H1 (cell line): Measurements from ENCODE around the gene EXTL1. TPM values are rescaled to one million over a fixed set of nuclear protein-coding genes. Genes with fewer than 3 reads are reported as not detected.

Source experiments
- CTCF ChIA-PET: fragments of 300-600 bp; sonication (Branson Sonifier 250); formaldehyde crosslinking; loops from one replicate; lab custom pipeline; 2021; ENCODE audit not compliant: partially characterized antibody; lab: Charles Lee
- POLR2A ChIA-PET: fragments of 300-600 bp; sonication (Branson Sonifier 250); formaldehyde crosslinking; loops from one replicate; lab custom pipeline; 2021; ENCODE audit warnings: inconsistent platforms; ENCODE audit not compliant: partially characterized antibody; lab: Charles Lee
- DNase-seq, 2 experiments: peaks; one replicate each; pipeline versions ENCODE4 v3.0.0 to v3.0.0-alpha.2; 2010 to 2022; ENCODE audit warnings: low spot score in 2 of 2, low read depth in 1 of 2, mixed read lengths in 1 of 2
- FAIRE-seq: peaks from 2 replicates; lab custom pipeline; 2011; peaks lifted over from hg19 to GRCh38; lab: Jason Lieb, UNC
- H2AFZ ChIP-seq: 2 replicates; pipeline ENCODE4 v1.8.1; 2012; ENCODE audit warnings: low read length, inconsistent platforms
- H2AK5ac ChIP-seq: 2 replicates; pipeline ENCODE4 v1.6.1; 2013; ENCODE audit warnings: low read depth, low read length
- H2BK120ac ChIP-seq: replicated peaks from 2 replicates; pipeline ENCODE3; 2013; ENCODE audit warnings: low read depth, low read length, inconsistent platforms
- H2BK12ac ChIP-seq: 2 replicates; pipeline ENCODE4 v1.6.1; 2013; ENCODE audit warnings: low read depth, low read length
- H2BK15ac ChIP-seq: 2 replicates; pipeline ENCODE4 v1.6.1; 2013; ENCODE audit warnings: low read length
- H2BK20ac ChIP-seq: 2 replicates; pipeline ENCODE4 v1.6.1; 2013; ENCODE audit warnings: low read length
- H2BK5ac ChIP-seq: 2 replicates; pipeline ENCODE4 v1.6.1; 2013; ENCODE audit warnings: low read depth, low read length
- H3K14ac ChIP-seq: 2 replicates; pipeline ENCODE4 v1.6.1; 2013; ENCODE audit warnings: inconsistent platforms; ENCODE audit not compliant: insufficient read length
- H3K18ac ChIP-seq: 2 replicates; pipeline ENCODE4 v1.6.1; 2013; ENCODE audit warnings: low read length; ENCODE audit errors: extremely low read depth
- H3K23ac ChIP-seq: 2 replicates; pipeline ENCODE4 v1.6.1; 2013; ENCODE audit warnings: inconsistent platforms; ENCODE audit not compliant: insufficient read length
- H3K23me2 ChIP-seq: 2 replicates; pipeline ENCODE4 v1.6.1; 2013; ENCODE audit warnings: low read depth, low read length
- H3K27ac ChIP-seq: 2 replicates; pipeline ENCODE4 v1.6.1; 2011; ENCODE audit warnings: low read depth, low read length, inconsistent platforms
- H3K27me3 ChIP-seq, 4 experiments: replicated peaks in 1 of 4; 1 replicate in 1 of 4; 2 replicates in 3 of 4; pipeline versions ENCODE4 v1.6.1 to v1.8.1; 2011 to 2013; ENCODE audit warnings: low read length in 3 of 4, mild to moderate bottlenecking in 3 of 4, inconsistent platforms in 2 of 4, mixed read lengths in 2 of 4, moderate library complexity in 1 of 4; ENCODE audit not compliant: control insufficient read depth in 3 of 4, insufficient read depth in 3 of 4; ENCODE audit errors: extremely low read depth in 1 of 4
- H3K36me3 ChIP-seq, 4 experiments: 2 replicates each; pipeline versions ENCODE4 v1.6.1 to v1.8.1; 2011 to 2013; ENCODE audit warnings: mild to moderate bottlenecking in 4 of 4, low read length in 3 of 4, moderate library complexity in 2 of 4, control low read depth in 1 of 4, inconsistent platforms in 1 of 4; ENCODE audit not compliant: insufficient read depth in 4 of 4, control insufficient read depth in 2 of 4
- H3K4ac ChIP-seq: replicated peaks from 2 replicates; pipeline ENCODE3; 2013; ENCODE audit warnings: low read length, low read depth, mixed read lengths, inconsistent platforms; ENCODE audit not compliant: insufficient read length
- H3K4me1 ChIP-seq, 4 experiments: replicated peaks in 1 of 4; 1 replicate in 1 of 4; 2 replicates in 3 of 4; pipeline versions ENCODE4 v1.6.1 to v1.8.1; 2011 to 2013; ENCODE audit warnings: low read length in 3 of 4, inconsistent platforms in 2 of 4, mixed read lengths in 1 of 4; ENCODE audit not compliant: insufficient read depth in 4 of 4, control insufficient read depth in 3 of 4
- H3K4me2 ChIP-seq, 2 experiments: 2 replicates each; pipeline versions ENCODE4 v1.6.1 to v1.8.1; 2011 to 2013; ENCODE audit warnings: low read depth in 2 of 2, low read length in 2 of 2, control low read depth in 1 of 2, inconsistent platforms in 1 of 2, mild to moderate bottlenecking in 1 of 2; ENCODE audit not compliant: insufficient read depth in 1 of 2
- H3K4me3 ChIP-seq, 4 experiments: fragments of 200-600, 300-600 bp in 1 of 4; sonication (generic), shearing (Covaris generic), sonication (Bioruptor Twin) in 1 of 4; 2 replicates each; pipeline versions ENCODE4 v1.5.1 to v1.8.1; 2011 to 2016; ENCODE audit warnings: low read length in 4 of 4, low read depth in 3 of 4, control low read depth in 2 of 4, inconsistent platforms in 2 of 4, mild to moderate bottlenecking in 2 of 4, mixed read lengths in 1 of 4, moderate library complexity in 1 of 4; ENCODE audit not compliant: insufficient read depth in 2 of 4; ENCODE audit errors: extremely low read depth in 1 of 4
- H3K56ac ChIP-seq: replicated peaks from 2 replicates; pipeline ENCODE3; 2013; ENCODE audit warnings: low read depth, mild to moderate bottlenecking, mixed read lengths, low read length, inconsistent platforms; ENCODE audit not compliant: insufficient read length
- H3K79me1 ChIP-seq: 2 replicates; pipeline ENCODE4 v1.6.1; 2013; ENCODE audit warnings: low read depth, low read length, control low read depth
- H3K79me2 ChIP-seq, 2 experiments: 2 replicates each; pipeline versions ENCODE4 v1.6.1 to v1.8.1; 2012 to 2013; ENCODE audit warnings: low read length in 2 of 2, mild to moderate bottlenecking in 2 of 2, inconsistent platforms in 1 of 2; ENCODE audit not compliant: insufficient read depth in 2 of 2, control insufficient read depth in 1 of 2
- H3K9ac ChIP-seq, 4 experiments: replicated peaks in 1 of 4; 1 replicate in 1 of 4; 2 replicates in 3 of 4; pipeline versions ENCODE4 v1.6.1 to v1.8.1; 2011 to 2013; ENCODE audit warnings: low read depth in 3 of 4, low read length in 3 of 4, control low read depth in 2 of 4, mild to moderate bottlenecking in 2 of 4, moderate library complexity in 2 of 4, inconsistent platforms in 1 of 4; ENCODE audit errors: extremely low read depth in 1 of 4
- H3K9me3 ChIP-seq, 2 experiments: 2 replicates each; pipeline versions ENCODE4 v1.6.1 to v1.8.1; 2012 to 2013; ENCODE audit warnings: mild to moderate bottlenecking in 2 of 2, moderate library complexity in 2 of 2, control low read depth in 1 of 2, inconsistent platforms in 1 of 2, low read depth in 1 of 2, low read length in 1 of 2, mixed read lengths in 1 of 2; ENCODE audit not compliant: insufficient read depth in 2 of 2
- H4K20me1 ChIP-seq, 2 experiments: replicated peaks in 1 of 2; 2 replicates each; pipeline versions ENCODE3 to v1.8.1; 2011 to 2013; ENCODE audit warnings: inconsistent platforms in 2 of 2, low read length in 2 of 2, mild to moderate bottlenecking in 1 of 2; ENCODE audit not compliant: insufficient read depth in 2 of 2, control insufficient read depth in 1 of 2
- H4K5ac ChIP-seq: 2 replicates; pipeline ENCODE4 v1.6.1; 2013; ENCODE audit warnings: low read length, low read depth, mixed read lengths, inconsistent platforms; ENCODE audit not compliant: insufficient read length
- H4K8ac ChIP-seq: 2 replicates; pipeline ENCODE4 v1.8.0; 2013; ENCODE audit warnings: mild to moderate bottlenecking, moderate library complexity, low read length, inconsistent platforms; ENCODE audit not compliant: insufficient read depth; ENCODE audit errors: extremely low read depth
- H4K91ac ChIP-seq: replicated peaks from 2 replicates; pipeline ENCODE3; 2013; ENCODE audit warnings: low read length, mixed read lengths, inconsistent platforms; ENCODE audit not compliant: insufficient read length
- FOSL1 ChIP-seq: IDR thresholded peaks from 2 replicates; pipeline ENCODE4 v1.6.1; 2011; ENCODE audit warnings: mild to moderate bottlenecking, low read depth, low read length, moderate library complexity; ENCODE audit not compliant: insufficient read depth
- PHF8 ChIP-seq: fragments of 200-600 bp; sonication (generic); conservative IDR thresholded peaks from 2 replicates; pipeline ENCODE4 v1.7.1; 2012; ENCODE audit warnings: low read depth, mild to moderate bottlenecking, inconsistent platforms, low read length, moderate library complexity
- POLR2AphosphoS5 ChIP-seq: IDR thresholded peaks from 2 replicates; pipeline ENCODE4 v1.6.1; 2011; ENCODE audit warnings: low read depth, low read length
- RAD21 ChIP-seq, 2 experiments: IDR thresholded peaks in 1 of 2; conservative IDR thresholded peaks in 1 of 2; 2 replicates each; pipeline ENCODE4 v1.6.1; 2011; ENCODE audit warnings: low read depth in 2 of 2, low read length in 2 of 2, improper control_type of control experiment in 1 of 2, inconsistent platforms in 1 of 2, mild to moderate bottlenecking in 1 of 2, moderate library complexity in 1 of 2
- RNF2 ChIP-seq: fragments of 200-900, 300-1000 bp; sonication (generic); IDR thresholded peaks from 2 replicates; pipeline ENCODE4 v1.7.1; 2016; ENCODE audit warnings: borderline replicate concordance, low read depth, mild to moderate bottlenecking, antibody characterized with exemption, low read length; ENCODE audit not compliant: poor library complexity, severe bottlenecking; ENCODE audit errors: missing control alignments
- SAP30 ChIP-seq: fragments of 300-600 bp; sonication (generic); IDR thresholded peaks from 2 replicates; pipeline ENCODE4 v1.7.1; 2012; ENCODE audit warnings: low read length, moderate library complexity, mild to moderate bottlenecking, inconsistent platforms; ENCODE audit not compliant: insufficient read depth, insufficient replicate concordance
- SIRT6 ChIP-seq: IDR thresholded peaks from one replicate; pipeline ENCODE4 v1.7.1; 2012; ENCODE audit warnings: low read length, inconsistent platforms
- SIX5 ChIP-seq: IDR thresholded peaks from 2 replicates; pipeline ENCODE4 v1.6.1; 2011; ENCODE audit warnings: mild to moderate bottlenecking, low read depth, low read length
- USF2 ChIP-seq: IDR thresholded peaks from 2 replicates; pipeline ENCODE4 v1.6.1; 2011; ENCODE audit warnings: low read length, improper control_type of control experiment
- WGBS, 2 experiments: shearing (Covaris generic) in 1 of 2; methylation state at CpG; one replicate each; pipeline versions ENCODE4 v1.1.6 to v1.1.7; 2013 to 2015; ENCODE audit warnings: low lambda C conversion rate in 2 of 2, mixed read lengths in 2 of 2, inconsistent platforms in 1 of 2, low coverage in 1 of 2, missing lambda C conversion rate in 1 of 2; ENCODE audit not compliant: insufficient replicate concordance in 2 of 2, insufficient coverage in 1 of 2, insufficient read length in 1 of 2; ENCODE audit errors: extremely low coverage in 1 of 2, missing lambda C conversion rate in 1 of 2; 5-methylcytosine and 5-hydroxymethylcytosine counted together
- polyA plus RNA-seq, 7 experiments: library from polyadenylated mRNA; depleted of rRNA in 3 of 7; stranded (reverse) in 5 of 7; unstranded in 2 of 7; fragments of >200 nt in 5 of 7; fragments of 200-250 nt in 2 of 7; gene quantifications; 1 replicate in 5 of 7; 2 replicates in 1 of 7; 4 replicates in 1 of 7; pipeline versions ENCODE4 v1.2.1 to v1.2.3, GENCODE V29; 2011 to 2013; ENCODE audit warnings: missing spikeins in 2 of 7, mixed read lengths in 2 of 7
- total RNA-seq: library from RNA; stranded (reverse); fragmentation: NEBNext Ultra II Directional; extraction: Animal tissue kit (Norgen Biotek cat#: 25700); gene quantifications from 2 replicates; pipeline ENCODE4 v1.2.1, GENCODE V29; 2021

The EXTL1 gene
- total and polyA plus RNA-seq, 2 of the 8 experiments (the other 6 are each of a cell fraction or from before 2014, with no cell fraction given) = 0.89 to 1.2 TPM

GRCh38 chr1:26082020-26082350 is 60.4 kb downstream of the EXTL1 start:
- Histone ChIP-seq H3K14ac (no peak overlapping the region), H4K8ac (no peak overlapping the region), H3K4me1 (peaks cover 0 to 9% (median 6%) of the 10 kb centered on the region in 4 experiments; a peak in 4 of 7 replicates), H2BK12ac (no peak overlapping the region), H3K18ac (no peak overlapping the region), H3K9ac (no peak overlapping the region), H4K20me1 (no peaks in the 10 kb centered on the region), H3K4me2 (no peak overlapping the region), H2AK5ac (no peak overlapping the region), H2AFZ (no peak overlapping the region), H3K4me3 (no peak overlapping the region), H3K79me2 (no peaks in the 10 kb centered on the region), H3K79me1 (no peaks in the 10 kb centered on the region), H4K91ac (no peak overlapping the region), H2BK15ac (no peak overlapping the region), H2BK5ac (no peak overlapping the region), H3K36me3 (no peaks in the 10 kb centered on the region), H3K56ac (no peak overlapping the region), H2BK120ac (no peak overlapping the region), H3K23ac (no peak overlapping the region), H3K9me3 (no peaks in the 10 kb centered on the region), H4K5ac (no peak overlapping the region), H3K4ac (no peak overlapping the region), H3K27me3 (no peaks in the 10 kb centered on the region; a peak in 1 of 7 replicates), H2BK20ac (no peak overlapping the region), H3K23me2 (no peaks in the 10 kb centered on the region), H3K27ac (no peak overlapping the region)
- TF ChIP-seq SIX5 (no peak), FOSL1 (no peak), RAD21 (IDR thresholded peaks at IDR 0.05 in 1 of 2, conservative IDR thresholded peaks at IDR 0.05 in 1 of 2; ENCODE audit: low read depth in 2 of 2, low read length in 2 of 2) (no peak), SIRT6 (no peak), POLR2AphosphoS5 (no peak), RNF2 (no peak), USF2 (no peak), SAP30 (no peak), PHF8 (no peak)
- WGBS, 2 experiments = 91% methylated on average over 3 of the region's 3 CpGs; no CpG with 5 or more reads in 1 of the 2 experiments
- ChIA-PET POLR2A (no interaction called here), CTCF (no interaction called here)
- FAIRE-seq (no peak), DNase-seq (no peak)
